Fibroblast of the conjunctiva (primary cell): ENCODE results near the gene FGF18.
"Not testable (repeated sequence)": the region's sequence is repeated elsewhere in the genome, so short reads cannot be mapped to it uniquely, and the experiment has no call there.

ENCODE experiments used
- DNase-seq: peaks from one replicate; pipeline ENCODE4 v3.0.0-alpha.2; 2010; ENCODE audit warnings: low read depth

FGF18 gene

DNA sequence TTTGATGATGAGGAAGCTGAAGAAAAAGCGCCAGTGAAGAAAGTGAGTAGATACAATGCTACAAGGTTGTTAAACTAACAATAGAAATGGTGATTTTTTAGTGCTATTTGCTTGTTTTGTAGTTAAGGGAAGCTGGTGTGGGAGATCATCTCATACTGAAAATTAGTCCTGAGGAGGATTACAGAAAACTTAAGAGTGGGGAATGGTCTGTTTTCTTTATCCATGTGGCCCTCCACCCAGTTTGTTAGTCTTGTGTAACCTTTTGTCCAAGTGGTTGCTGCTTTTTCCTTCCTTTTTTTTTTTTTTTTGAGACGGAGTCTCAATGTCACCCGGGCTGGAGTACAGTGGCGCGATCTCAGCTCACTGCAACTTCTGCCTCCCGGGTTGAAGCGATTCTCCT is 19.3 kb upstream of the FGF18 start:
- no peak for DNase-seq

DNA sequence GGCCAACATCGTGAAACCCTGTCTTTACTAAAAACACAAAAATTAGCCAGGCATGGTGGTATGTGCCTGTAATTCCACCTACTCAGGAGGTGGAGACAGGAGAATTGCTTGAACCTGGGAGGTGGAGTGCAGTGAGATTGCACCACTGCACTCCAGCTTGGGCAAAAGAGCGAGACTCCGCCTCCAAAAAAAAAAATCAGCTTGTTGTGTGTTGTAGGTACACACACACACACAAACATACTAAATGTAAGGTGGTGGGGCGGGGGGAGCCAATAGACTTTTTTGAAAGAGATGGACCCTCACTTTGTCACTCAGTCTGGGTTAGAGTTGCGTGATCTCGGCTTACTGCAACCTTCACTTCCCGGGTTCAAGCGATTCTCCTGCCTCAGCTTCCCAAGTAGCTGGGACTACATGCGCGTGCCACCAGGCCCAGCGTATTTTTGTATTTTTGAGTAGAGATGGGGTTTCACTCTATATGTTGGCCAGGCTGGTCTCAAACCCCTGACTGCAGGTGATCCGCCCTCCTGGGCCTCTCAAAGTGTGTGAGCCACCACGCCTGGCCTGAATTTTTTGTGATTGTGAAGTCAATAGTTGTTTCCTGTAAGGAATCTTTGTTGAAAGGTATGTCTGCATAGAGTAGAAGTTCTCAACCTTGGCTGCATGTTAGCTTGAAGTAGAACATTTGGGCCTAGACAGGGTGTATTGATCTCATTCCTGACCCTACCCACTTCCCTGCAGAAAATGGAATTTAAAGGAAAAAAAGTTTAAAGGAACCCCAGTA is 18.1 kb upstream of the FGF18 start:
- no peak for DNase-seq

DNA sequence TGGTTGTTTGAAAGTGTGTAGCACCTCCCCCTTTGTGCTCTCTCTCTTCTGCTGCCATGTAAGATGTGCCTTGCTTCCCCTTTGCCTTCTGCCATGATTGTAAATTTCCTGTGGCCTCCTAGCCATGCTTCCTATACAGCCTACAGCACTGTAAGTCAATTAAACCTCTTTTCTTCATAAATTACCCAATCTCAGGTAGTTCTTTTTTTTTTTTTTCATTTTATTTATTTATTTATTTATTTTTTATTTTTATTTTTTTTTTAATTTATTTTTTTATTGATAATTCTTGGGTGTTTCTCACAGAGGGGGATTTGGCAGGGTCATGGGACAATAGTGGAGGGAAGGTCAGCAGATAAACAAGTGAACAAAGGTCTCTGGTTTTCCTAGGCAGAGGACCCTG is 16.7 kb upstream of the FGF18 start:
- DNase-seq: not testable (repeated sequence)

DNA sequence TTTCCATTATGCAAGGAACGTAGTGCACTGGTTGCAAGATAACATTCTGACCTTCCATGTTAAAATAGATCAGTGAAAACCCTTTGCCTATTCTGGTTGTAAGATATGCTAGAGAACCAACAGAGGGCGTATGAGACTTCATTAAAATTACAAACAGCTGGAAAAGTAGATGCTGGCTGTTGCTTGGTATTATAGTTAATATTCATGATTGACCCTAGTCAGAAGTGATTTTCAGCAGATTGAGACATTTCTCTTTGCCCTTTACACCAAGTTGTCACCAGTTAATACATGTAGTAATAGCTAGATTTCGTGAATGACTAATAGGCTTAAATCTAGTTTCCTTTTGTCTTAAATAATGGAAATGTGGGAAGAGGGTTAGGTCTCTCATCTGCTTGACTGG is 13.8 kb upstream of the FGF18 start:
- DNase-seq: peak; percentile 29

DNA sequence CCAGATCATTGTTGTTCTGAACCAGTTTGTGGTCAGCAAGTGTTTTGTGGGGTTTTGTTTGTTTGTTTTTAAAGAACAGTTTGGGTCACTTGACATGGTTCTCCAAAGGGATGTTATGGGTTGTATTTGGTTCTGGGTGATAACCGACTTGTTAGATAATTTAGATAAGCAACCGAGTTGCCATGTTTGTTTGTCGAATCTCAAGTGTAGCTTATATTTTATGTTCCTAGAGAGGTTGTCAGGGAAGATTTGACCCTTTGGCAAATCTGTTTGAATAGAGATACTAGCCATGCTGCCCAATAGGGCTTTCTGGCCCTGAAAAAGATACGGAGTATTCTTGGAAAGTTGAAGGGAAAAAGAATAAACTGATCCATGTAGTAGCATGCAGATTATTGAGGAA is 12.2 kb upstream of the FGF18 start:
- DNase-seq: no peak

DNA sequence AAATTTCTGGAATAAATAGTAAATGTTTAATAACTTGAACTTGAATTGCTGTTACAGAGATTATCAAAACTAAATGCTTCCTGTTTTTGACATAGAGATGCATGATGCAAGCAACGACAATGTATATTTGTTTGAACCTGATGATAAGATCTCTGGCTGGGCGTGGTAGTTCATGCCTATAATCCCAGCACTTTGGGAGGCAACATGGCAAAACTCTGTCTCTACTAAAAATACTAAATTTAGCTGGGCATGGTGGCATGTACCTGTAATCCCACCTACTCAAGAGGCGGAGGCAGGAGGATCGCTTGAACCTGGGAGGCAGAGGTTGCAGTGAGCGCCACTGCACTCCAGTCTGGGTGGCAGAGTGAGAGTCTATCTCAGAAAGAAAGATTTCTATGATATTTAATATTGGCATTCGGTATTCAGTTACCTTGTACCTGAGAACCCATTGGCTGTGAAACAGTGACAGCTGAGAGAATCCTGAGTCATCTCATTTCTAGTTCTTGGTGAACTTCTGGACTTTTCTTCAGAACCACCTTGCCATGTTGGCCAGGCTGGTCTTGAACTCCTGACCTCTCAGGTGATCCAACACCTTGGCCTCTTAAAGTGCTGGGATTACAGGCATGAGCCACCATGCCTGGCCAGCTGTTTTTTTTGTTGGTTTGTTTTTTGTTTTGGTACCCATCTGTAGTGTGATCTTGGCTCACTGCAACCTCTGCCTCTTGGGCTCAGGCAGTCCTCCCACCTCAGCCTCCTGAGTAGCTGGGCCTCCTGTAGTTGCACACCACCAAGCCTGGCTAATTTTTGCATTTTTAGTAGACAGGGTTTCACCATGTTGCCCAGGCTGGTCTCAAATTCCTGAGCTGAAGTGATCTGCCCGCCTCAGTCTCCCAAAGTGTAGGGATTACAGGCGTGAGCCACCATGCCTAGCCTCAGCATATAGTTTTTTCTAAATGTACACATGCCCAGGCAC is 10.0 kb upstream of the FGF18 start:
- DNase-seq: no peak

DNA sequence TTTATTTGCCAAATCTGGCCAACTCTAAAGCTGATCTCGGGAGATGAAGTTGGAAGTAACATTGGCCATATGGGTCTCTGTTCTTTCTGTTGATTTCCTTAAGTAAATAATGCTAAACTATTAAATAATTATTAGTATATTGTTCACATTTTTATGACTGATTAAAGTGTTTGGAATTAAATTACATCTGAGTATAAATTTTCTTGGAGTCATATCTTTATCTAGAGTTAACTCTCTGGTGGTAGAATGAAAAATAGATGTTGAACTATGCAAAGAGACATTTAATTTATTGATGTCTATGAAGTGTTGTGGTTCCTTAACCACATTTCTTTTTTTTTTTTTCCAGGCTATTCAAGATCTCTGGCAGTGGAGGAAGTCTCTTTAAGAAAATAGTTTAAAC is 9.3 kb upstream of the FGF18 start:
- no peak for DNase-seq

DNA sequence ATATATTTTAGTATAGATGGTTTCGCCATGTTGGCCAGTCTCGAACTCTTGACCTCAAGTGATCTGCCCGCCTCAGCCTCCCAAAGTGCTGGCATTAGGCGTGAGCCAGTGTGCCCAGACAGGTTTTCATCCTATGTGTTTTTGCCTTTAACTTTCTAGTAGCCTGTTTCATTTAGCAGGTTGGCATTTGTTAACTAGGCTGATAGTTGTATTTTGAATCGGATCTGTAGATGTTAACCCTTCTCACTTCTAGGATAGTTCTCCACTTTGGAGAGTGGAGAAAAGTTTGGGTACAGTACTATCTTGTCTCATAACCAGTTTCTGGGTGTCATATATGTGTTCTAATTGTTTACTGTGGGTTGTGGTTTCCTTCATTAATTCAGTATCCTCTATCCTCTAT is 7.3 kb upstream of the FGF18 start:
- no peak for DNase-seq

DNA sequence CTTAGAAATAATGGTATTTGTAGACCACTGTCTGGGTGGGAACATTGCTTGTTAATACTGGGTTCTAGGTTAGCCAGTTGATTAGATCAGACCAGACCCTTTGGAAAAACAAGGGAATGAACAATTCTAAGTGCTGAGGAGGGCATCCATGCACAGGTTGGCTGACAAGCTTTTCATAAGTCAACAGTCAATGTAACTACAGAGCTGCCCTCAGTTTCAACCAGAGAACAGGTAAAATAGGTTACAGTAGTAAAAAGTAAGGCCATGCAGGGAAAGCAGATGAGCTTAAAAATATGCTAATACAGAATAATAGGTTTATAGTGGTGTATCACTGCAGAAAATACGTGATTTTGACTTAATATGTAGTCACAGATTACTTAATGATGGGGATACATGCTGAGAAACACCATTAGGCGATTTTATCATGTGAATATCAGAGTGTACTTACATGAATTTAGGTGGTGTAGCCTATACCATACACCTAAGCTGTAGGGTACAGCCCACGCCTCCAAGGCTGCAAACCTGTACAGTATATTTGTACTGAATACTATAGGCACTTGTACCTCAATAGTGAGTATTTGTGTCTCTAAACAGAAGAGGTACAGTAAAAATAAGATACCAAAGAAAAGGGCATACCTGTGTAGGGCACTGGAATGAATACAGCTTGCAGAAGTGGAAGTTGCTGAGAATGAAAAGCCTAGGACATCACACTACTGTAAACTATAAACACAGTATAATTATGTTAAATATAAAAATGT is 6.1 kb upstream of the FGF18 start:
- DNase-seq: no peak

DNA sequence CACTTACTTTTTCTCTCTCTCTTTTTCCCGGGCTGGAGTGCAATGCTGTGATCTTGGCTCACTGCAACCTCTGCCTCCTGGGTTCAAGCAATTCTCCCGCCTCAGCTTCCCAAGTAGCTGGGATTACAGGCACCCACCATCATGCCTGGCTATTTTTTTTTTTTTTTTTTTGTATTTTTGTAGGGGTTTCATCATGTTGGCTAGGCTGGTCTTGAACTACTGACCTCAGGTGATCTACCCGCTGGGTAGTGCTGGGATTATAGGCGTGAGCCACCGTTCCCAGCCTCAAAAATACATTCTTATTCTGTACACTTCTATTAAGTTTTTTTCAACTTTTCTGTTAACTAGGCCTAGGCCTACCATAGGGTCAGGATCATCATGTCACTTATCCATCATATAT is 5.5 kb upstream of the FGF18 start:
- DNase-seq: not testable (repeated sequence)

DNA sequence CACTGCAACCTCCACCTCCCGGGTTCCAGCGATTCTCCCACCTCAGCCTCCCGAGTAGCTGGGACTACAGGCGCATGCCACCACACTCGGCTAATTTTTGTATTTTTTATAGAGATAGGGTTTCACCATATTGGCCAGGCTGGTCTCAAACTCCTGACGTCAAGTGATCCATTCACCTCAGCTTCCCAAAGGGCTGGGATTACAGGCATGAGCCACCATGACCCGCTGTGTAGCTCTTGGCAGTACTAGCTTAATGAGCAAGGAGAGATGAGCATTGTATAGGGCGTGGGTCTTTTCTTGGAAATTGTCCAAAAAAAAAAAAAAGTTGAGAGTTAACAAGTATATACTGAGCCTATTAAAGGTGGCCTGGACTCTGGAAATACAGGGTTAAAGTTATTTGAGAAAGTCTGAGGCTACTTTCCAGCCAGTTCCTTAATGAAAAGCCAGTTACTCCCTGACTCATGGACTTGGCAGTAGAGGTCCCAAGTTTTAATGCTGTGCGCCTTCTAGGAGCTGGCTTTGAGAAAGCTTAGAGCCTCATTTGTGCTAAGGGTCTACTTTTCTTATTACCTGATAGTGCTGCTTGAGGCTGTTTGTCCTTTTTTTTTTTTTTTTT is 4.2 kb upstream of the FGF18 start:
- DNase-seq: peak; percentile 72

DNA sequence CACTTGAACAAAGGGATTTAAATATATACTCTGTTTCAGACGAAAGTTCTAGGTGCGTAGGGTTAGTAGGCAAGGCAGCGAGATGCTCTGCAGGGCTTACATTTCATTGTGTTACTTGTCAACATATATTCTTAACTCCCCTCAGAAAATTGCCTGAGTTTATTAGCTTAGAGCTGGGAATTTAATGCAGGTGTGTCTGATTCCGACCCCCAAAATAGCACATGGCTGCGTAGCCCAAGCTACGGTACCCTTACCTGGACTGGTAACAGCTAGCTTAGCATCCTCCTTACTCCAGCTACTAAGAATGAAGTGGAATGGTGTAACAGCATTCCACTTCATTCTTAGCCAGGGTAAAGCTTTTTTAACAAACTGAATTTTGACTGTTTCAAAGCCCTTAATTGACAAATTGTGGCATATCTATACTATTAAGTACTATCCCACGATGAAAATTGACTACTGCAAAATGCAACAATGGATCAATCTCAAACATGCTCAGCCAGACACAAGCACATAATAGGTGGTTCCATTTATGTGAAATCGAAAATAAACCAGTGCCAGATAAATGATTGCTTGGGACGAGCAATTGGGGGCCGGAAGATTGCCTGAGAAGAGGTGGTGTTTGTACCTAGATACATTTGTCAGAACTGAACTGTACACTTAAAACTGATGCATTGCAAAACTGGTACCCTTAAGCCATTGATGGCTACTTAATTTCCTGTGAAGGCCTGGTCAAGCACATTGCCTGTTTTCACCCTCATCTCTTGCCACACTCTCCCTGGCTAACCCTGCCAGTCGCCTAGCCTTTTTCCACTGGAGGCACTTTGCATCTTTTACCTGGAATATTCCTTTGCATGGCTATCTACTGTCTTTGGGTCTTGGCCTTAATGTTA is 3.0 kb upstream of the FGF18 start:
- DNase-seq: no peak

DNA sequence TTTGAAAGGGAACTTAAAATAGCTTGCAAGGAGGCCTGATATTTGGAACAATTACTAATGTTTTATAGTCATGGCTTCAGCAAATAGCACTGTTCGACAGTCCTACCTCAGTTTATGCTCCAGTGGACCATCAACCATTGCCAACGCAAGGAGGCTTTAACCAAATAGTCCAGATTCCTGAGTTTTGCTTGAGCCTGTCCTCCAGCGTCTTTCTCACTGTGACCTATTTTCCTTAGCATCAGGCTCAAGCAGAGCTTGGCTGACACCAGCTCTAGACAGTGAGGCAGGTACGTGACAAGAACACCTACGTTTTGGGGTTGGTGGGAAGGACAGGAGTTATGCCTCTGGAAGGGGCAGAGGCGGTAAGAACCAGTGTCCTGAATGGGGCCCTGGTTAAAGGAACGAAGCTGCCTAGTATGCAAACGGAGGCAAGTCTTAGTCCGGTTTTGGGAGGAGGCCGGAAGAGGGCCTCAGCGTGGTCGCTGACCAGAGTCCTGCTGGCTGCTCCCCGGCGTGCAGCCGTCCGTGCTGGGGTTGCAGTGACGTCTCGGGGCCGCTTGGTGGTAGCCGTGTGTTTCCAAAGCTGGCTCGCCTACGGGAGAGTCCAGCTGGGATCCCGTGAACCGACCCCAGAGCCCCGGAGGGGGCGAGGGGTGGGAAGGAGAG is 998 bp upstream of the FGF18 start:
- peak; percentile 74 for DNase-seq

DNA sequence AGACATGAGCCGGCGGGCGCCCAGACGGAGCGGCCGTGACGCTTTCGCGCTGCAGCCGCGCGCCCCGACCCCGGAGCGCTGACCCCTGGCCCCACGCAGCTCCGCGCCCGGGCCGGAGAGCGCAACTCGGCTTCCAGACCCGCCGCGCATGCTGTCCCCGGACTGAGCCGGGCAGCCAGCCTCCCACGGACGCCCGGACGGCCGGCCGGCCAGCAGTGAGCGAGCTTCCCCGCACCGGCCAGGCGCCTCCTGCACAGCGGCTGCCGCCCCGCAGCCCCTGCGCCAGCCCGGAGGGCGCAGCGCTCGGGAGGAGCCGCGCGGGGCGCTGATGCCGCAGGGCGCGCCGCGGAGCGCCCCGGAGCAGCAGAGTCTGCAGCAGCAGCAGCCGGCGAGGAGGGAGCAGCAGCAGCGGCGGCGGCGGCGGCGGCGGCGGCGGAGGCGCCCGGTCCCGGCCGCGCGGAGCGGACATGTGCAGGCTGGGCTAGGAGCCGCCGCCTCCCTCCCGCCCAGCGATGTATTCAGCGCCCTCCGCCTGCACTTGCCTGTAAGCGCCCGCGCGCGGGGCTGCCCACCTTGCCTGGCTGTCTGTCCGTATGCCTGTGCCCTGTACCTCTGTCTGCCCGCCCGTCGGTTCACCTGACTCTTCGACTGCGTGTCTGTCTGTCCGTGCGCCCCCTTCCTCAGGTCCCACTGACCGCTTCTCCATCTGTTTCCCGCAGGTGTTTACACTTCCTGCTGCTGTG is 412 bp downstream of the FGF18 start:
- no peak for DNase-seq

DNA sequence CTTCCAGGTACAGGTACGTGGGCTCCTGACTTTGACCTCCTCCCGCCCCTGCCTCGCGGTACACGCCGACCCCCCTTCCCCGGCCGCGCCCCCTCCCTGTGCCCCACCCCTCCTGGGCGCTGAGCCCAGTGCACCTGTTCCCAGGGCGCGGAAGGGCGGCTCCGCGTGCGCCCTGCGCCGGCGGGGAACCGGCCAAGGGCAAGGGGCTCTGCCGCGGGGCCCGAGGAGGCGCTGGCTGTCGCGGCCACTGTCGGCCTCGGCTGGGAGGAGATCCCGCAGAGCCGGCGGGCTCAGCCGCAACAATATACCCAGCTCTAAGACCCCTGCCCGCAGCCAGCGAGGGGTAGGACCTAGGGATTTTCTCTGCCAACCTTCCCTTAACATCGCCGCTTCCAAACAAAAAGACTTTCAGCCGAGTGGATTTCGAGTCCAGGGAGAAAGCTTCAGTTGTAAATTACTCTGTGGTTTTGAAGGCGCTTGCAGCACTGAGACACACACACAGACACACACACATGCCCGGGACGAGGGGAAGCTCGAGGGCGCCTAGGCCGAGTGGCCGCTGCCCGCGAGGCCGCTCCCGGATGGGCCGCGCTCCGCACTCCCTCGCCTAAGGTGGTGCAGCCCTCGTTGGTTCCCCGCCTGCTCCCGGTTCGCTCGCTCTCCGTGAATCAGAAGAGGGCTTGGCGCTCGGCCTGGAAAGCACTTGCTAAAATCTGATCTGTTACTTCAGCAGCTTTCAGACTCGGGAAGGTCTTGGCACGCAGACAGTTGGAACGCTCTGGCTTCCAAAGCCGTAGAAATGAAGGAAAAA is 1.2 kb downstream of the FGF18 start:
- peak; percentile 88 for DNase-seq

DNA sequence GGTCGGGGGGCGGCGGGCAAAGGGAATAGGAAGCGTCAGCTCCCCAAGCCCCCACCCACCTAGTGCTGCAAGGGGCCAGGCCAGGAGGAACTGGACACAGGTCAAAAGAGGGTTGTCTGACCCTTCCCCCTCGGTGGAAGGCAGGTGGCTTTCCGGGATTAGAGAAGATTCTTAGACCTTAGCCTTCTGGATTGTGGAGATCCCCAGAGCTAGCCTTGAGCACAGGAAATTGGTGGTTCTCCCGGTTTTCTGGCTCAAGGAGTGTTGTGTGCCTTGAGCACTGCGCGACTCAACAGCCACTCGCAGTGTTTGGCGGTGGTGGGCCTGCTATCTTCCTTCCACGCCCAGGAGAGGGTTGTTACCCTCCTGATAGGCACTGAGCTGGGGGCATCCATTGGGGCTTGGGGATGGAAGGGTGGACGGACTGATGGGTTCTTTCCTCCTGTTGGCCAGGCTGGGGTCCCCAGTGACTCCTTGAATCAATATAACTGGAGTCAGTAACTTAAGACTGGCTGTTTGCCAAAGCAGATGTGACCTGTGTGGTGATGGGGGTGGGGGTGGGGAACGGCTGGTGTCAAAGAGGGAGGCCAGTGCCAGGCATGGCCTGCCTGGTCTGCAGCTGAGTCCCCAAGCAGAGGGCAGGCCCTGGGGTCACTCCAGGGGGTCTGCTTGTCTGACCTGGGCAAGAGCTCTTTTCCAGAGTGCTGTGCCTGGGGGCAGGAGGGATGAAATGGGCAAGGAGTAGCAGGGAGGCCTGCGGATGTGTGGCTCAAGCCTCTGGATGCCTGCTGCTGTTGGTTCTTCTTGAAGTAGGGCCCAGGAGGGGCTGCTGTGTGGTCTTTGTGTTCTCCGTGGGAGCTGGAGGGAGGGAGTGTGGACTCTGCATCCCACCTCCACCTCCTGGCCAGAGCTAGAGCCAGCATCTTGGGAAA is 2.1 kb downstream of the FGF18 start:
- DNase-seq: no peak

DNA sequence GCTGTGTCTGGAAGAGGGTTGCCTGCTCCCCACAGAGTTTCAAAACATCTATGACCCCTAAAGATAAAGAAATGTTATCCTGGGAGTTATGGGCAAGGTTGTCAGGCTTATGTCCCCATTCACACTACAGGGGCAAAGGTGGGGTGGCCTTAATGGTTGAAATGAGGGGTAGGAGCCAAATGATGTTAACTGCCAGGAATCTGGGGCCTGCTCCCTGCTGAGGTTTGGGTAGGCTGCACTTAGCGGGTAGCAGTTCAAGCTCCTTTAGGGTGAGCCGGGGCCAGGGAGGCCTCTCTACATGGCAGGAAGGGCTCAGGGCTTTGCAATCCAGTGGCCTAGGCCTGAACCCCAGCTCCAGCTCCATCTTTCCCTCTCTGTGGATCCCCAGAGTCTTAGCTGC is 3.0 kb downstream of the FGF18 start:
- DNase-seq: no peak
